Mucosa of descending colon (tissue), 3 donors: ENCODE measurements around the gene PLEKHA6. TPM values are rescaled to one million over a fixed set of nuclear protein-coding genes. Genes with fewer than 3 reads are reported as not detected.

ENCODE experiments used
- ATAC-seq: fragments of 200-7000 bp; cut with Tn5 transposase; one replicate; pipeline ENCODE4 v1.9.1; 2020; ENCODE audit warnings: mild to moderate bottlenecking, moderate library complexity
- DNase-seq, 3 donors: peaks; one replicate each; pipeline ENCODE4 v3.0.0-alpha.2; 2020
- H3K36me3 ChIP-seq: fragments of 200-600 bp; one replicate; pipeline ENCODE4 v1.8.0; 2021; ENCODE audit warnings: low read depth, mild to moderate bottlenecking
- H3K4me1 ChIP-seq: fragments of 200-600 bp; one replicate; pipeline ENCODE4 v1.8.0; 2021; ENCODE audit warnings: low read depth, mild to moderate bottlenecking
- H3K4me3 ChIP-seq: fragments of 200-600 bp; one replicate; pipeline ENCODE4 v1.8.0; 2021; ENCODE audit warnings: mild to moderate bottlenecking
- H3K9me3 ChIP-seq: fragments of 200-600 bp; one replicate; pipeline ENCODE4 v1.8.0; 2021; ENCODE audit warnings: mild to moderate bottlenecking
- CTCF ChIP-seq: fragments of 200-600 bp; IDR thresholded peaks from one replicate; pipeline ENCODE4 v1.8.0; 2022; ENCODE audit warnings: antibody characterized with exemption, mild to moderate bottlenecking
- intact Hi-C, 2 donors: fragments of 100-400 bp; cut with DNase I in 1 of 2; cut with micrococcal nuclease in 1 of 2; formaldehyde crosslinking; loops; one replicate each; pipeline versions ENCODE4 v1.11.0 to v1.11.1; 2022; cut with DNase I, micrococcal nuclease
- total RNA-seq, 3 donors: library from RNA; stranded (reverse); fragmentation: NEBNext Ultra II Directional in 2 of 3; extraction: Animal tissue kit (Norgen Biotek cat#: 25700) in 2 of 3; gene quantifications; one replicate each; pipeline versions ENCODE4 v1.2.1 to v1.2.4, GENCODE V29; 2021 to 2023
- donor health status: DM: no; HTN: no; CAD: no; lungs with moderate emphysema.
- donor health status: DM: no; HTN: no; CAD: no.
- donor health status: DM: no; HTN: yes; CAD: no.

The PLEKHA6 gene
- total RNA-seq, 3 donors from 2014 or later = 82.4 to 154 (median 115) TPM

DNA sequence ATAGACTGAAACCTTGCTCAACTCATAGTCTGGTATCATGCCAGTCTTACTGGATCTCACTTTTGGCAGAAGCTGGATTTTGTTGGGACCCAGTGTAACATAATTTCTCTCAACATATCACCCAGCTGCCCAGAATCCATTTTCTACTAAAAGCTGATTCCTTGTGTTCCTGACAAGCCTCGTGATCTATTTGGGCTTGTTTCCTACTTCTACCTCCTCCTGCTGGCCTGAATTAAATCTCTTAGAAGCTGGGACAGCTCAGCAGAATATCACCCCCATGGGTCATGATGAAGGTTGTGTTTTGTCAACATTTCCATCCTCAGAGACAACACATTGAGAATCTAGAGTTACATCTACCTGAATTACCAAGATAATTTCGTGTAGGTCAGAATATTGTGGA lies 153.6 kb downstream of the PLEKHA6 start:
- no peak for ATAC-seq
- Histone ChIP-seq H3K9me3 (no peaks in the 10 kb centered on the region), H3K36me3 (no peaks in the 10 kb centered on the region), H3K4me3 (no peak overlapping the region), H3K4me1 (peaks cover 4% of the 10 kb centered on the region)
- no peak for TF ChIP-seq CTCF
- no peak for DNase-seq
- intact Hi-C loops = no loop called here

- no peaks in the 10 kb centered on the region for H3K9me3 ChIP-seq
- H3K4me1 ChIP-seq = peaks cover 4% of the 10 kb centered on the region
- H3K4me3 ChIP-seq = no peak overlapping the region
- DNase-seq (no peak), ATAC-seq (no peak)
- intact Hi-C loops = no loop called here
- H3K36me3 ChIP-seq = no peaks in the 10 kb centered on the region
- no peak for TF ChIP-seq CTCF
Observed at GRCh38 chr1:204205486-204205885, 154.2 kb downstream of the PLEKHA6 start.

DNA sequence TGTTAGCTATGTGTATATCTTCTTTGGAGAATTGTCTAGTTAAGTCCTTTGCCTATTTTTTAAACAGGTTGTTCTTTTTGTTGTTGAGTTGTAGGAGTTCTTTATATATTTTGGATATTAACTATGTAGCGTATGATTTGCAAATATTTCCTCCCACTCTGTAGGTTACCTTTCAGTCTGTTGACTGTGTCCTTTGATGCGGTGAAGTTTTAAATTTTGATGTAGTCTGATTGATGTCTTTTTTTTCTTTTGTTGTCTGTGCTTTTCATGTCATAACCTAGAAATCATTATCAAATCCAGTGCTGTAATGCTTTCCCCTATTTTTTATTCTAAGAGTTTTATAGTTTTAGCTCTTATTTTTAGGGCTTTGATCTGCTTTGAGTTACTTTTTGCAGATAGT lies 154.8 kb downstream of the PLEKHA6 start:
- Histone ChIP-seq H3K4me1 (peaks cover 4% of the 10 kb centered on the region), H3K4me3 (no peak overlapping the region), H3K36me3 (no peaks in the 10 kb centered on the region), H3K9me3 (no peaks in the 10 kb centered on the region)
- TF ChIP-seq CTCF = no peak
- no peak for ATAC-seq
- DNase-seq = no peak
- intact Hi-C loops = no loop called here

DNA sequence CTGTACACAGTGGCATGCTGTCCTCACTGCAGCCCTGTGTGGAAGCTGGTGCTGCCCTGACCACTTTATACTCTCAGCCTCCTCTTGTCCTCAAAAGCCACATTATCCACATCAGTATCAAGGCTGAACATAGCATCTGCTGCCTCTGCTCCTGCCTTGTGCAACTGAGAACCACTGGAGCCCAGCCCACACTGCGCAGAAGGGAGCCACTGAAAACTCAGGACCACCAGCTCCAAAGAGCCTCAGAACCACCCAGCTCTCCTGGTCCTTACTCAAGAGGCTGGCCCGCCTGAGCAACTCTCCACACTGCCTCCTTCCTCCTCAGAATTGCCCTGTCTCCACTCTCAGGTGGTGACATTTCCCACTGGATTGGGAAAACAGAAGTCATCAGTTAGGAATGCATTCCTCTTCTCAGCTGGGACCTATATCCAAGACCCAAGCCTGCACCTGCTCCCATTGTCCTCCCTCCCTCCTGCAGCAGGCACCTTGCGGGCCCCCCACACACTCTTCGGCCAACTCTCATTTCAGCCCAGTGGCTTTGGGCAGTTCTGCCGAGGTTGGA lies 156.4 kb downstream of the PLEKHA6 start:
- Histone ChIP-seq H3K4me3 (no peak overlapping the region), H3K36me3 (no peaks in the 10 kb centered on the region), H3K4me1 (peaks cover 4% of the 10 kb centered on the region), H3K9me3 (no peaks in the 10 kb centered on the region)
- TF ChIP-seq CTCF = no peak
- no peak for ATAC-seq
- DNase-seq = no peak
- intact Hi-C loops = no loop called here

GRCh38 chr1:204202481-204202880 lies 157.2 kb downstream of the PLEKHA6 start:
- no peaks in the 10 kb centered on the region for H3K9me3 ChIP-seq
- no peak for TF ChIP-seq CTCF
- ATAC-seq (no peak), DNase-seq (no peak)
- intact Hi-C loops = no loop called here
- H3K4me1 ChIP-seq = peaks cover 4% of the 10 kb centered on the region
- no peak overlapping the region for H3K4me3 ChIP-seq
- H3K36me3 ChIP-seq = no peaks in the 10 kb centered on the region
